Thoracic aorta (tissue), 2 donors: ENCODE results near the gene SLPI. TPM values are rescaled to one million over a fixed set of nuclear protein-coding genes. Genes with fewer than 3 reads are reported as not detected.

Experiments used
- ATAC-seq: fragments of 150-250 bp; one replicate; pipeline ENCODE4 v1.8.0; 2017; ENCODE audit warnings: low read depth; ENCODE audit not compliant: insufficient number of reproducible peaks, low FRiP score
- DNase-seq: peaks from one replicate; pipeline ENCODE4 v3.0.0-alpha.2; 2020; ENCODE audit warnings: low spot score
- H3K27ac ChIP-seq, 2 donors: fragments of 200-600 bp; sonication (generic); 1 replicate in 1 of 2; 2 replicates in 1 of 2; pipeline ENCODE4 v1.5.1; 2016; ENCODE audit warnings: mild to moderate bottlenecking in 2 of 2, moderate library complexity in 2 of 2
- H3K27me3 ChIP-seq: fragments of 200-600 bp; sonication (generic); replicated peaks from 2 replicates; pipeline ENCODE4 v1.6.0; 2016; ENCODE audit warnings: mild to moderate bottlenecking; ENCODE audit not compliant: insufficient read depth
- H3K36me3 ChIP-seq: fragments of 200-600 bp; sonication (generic); one replicate; pipeline ENCODE4 v1.5.1; 2016
- H3K4me1 ChIP-seq, 2 donors: fragments of 200-600 bp; sonication (generic); 1 replicate in 1 of 2; 2 replicates in 1 of 2; pipeline versions ENCODE4 v1.5.1 to v1.6.0; 2016; ENCODE audit warnings: low read depth in 2 of 2, mild to moderate bottlenecking in 1 of 2; ENCODE audit not compliant: control insufficient read depth in 1 of 2
- H3K4me3 ChIP-seq: fragments of 200-600 bp; sonication (generic); 2 replicates; pipeline ENCODE4 v1.5.1; 2016; ENCODE audit warnings: mild to moderate bottlenecking
- H3K9me3 ChIP-seq: fragments of 200-600 bp; sonication (generic); 2 replicates; pipeline ENCODE4 v1.5.1; 2016
- CTCF ChIP-seq: fragments of 200-600 bp; sonication (generic); IDR thresholded peaks from one replicate; pipeline ENCODE4 v1.5.1; 2019; ENCODE audit warnings: antibody characterized with exemption
- total RNA-seq, 2 donors: library from RNA; depleted of rRNA; stranded (reverse); fragments of >200 nt; gene quantifications; one replicate each; pipeline versions ENCODE4 v1.1.0 to v1.2.3, GENCODE V29; 2016

SLPI gene
- 10 to 100 TPM; 44.3 to 56.0 TPM for total RNA-seq

GRCh38 chr20:45254383-45255262, at the start of gene SLPI:
SLPI (minus strand) TSS chr20:45254564; CDS start chr20:45254543, 21 bp downstream.
- H3K27ac ChIP-seq = no peak within 1 kb of the TSS
- no peaks in the 10 kb centered on the region for H3K27me3 ChIP-seq
- H3K36me3 ChIP-seq = no peaks in the 10 kb centered on the region
- TF ChIP-seq CTCF = no peak
- no peak within 1 kb of the TSS for H3K4me3 ChIP-seq
- no peak for DNase-seq
- no peaks in the 10 kb centered on the region for H3K9me3 ChIP-seq
- H3K4me1 ChIP-seq = peaks cover 0 to 2% of the 10 kb centered on the region in 2 donors
- ATAC-seq = no peak

- H3K4me1 ChIP-seq = peaks cover 0 to 5% of the 10 kb centered on the region in 2 donors
- H3K4me3 ChIP-seq = no peak overlapping the region
- no peaks in the 10 kb centered on the region for H3K9me3 ChIP-seq
- no peak for ATAC-seq
- H3K36me3 ChIP-seq = no peaks in the 10 kb centered on the region
- H3K27me3 ChIP-seq = peaks cover 8% of the 10 kb centered on the region
- TF ChIP-seq CTCF = no peak
- no peak overlapping the region for H3K27ac ChIP-seq
- DNase-seq = no peak
Measured at GRCh38 chr20:45303586-45304463, 49.5 kb upstream of the SLPI start.

GRCh38 chr20:45301824-45302271, 47.5 kb upstream of the SLPI start:
- Histone ChIP-seq H3K4me3 (no peak overlapping the region), H3K36me3 (no peaks in the 10 kb centered on the region), H3K27ac (no peak overlapping the region), H3K27me3 (peaks cover 8% of the 10 kb centered on the region), H3K9me3 (no peaks in the 10 kb centered on the region), H3K4me1 (no peaks in the 10 kb centered on the region)
- ATAC-seq (no peak), DNase-seq (no peak)
- no peak for TF ChIP-seq CTCF

- ATAC-seq = no peak
Measured at GRCh38 chr20:45300961-45301360, 46.6 kb upstream of the SLPI start.

More at GRCh38 chr20:45300961-45301360, 46.6 kb upstream of the SLPI start:
- no peak for DNase-seq
- Histone ChIP-seq H3K4me1 (no peaks in the 10 kb centered on the region), H3K4me3 (no peak overlapping the region), H3K9me3 (no peaks in the 10 kb centered on the region), H3K36me3 (no peaks in the 10 kb centered on the region), H3K27ac (no peak overlapping the region), H3K27me3 (peaks cover 1% of the 10 kb centered on the region)
- TF ChIP-seq CTCF = no peak
